Neural progenitor cell (in vitro differentiated cells): ENCODE data around the gene DCC.

ENCODE experiments used
- EZH2 ChIP-seq: fragments of 200-600 bp; sonication (generic); IDR thresholded peaks from 2 replicates; pipeline ENCODE4 v1.6.1; 2017; ENCODE audit warnings: antibody characterized with exemption, mild to moderate bottlenecking, moderate library complexity
- EZH2phosphoT487 ChIP-seq: fragments of 200-600 bp; sonication (generic); IDR thresholded peaks from 2 replicates; pipeline ENCODE4 v1.6.1; 2017; ENCODE audit warnings: antibody characterized with exemption
- TF ChIP-seq, protein P1 (sequence below): fragments of 200-600 bp; sonication (generic); IDR thresholded peaks from 2 replicates; pipeline ENCODE4 v1.5.1; 2017; ENCODE audit warnings: antibody characterized with exemption, mild to moderate bottlenecking

DNA sequence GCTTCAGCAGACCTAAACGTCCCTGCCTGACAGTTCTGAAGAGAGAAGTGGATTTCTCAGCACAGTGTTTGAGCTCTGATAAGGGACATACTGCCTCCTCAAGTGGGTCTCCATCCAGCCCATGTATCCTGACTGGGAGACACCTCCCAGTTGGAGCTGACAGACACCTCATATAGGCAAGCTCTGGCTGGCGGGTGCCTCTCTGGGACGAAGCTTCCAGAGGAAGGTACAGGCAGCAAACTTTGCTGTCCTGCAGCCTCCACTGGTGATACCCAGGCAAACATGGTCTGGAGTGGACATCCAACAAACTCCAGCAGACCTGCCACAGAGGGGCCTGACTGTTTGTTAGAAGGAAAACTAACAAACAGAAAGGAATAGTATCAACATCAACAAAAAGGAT is 1156.0 kb downstream of the DCC start:
- TF ChIP-seq, protein P1, sequence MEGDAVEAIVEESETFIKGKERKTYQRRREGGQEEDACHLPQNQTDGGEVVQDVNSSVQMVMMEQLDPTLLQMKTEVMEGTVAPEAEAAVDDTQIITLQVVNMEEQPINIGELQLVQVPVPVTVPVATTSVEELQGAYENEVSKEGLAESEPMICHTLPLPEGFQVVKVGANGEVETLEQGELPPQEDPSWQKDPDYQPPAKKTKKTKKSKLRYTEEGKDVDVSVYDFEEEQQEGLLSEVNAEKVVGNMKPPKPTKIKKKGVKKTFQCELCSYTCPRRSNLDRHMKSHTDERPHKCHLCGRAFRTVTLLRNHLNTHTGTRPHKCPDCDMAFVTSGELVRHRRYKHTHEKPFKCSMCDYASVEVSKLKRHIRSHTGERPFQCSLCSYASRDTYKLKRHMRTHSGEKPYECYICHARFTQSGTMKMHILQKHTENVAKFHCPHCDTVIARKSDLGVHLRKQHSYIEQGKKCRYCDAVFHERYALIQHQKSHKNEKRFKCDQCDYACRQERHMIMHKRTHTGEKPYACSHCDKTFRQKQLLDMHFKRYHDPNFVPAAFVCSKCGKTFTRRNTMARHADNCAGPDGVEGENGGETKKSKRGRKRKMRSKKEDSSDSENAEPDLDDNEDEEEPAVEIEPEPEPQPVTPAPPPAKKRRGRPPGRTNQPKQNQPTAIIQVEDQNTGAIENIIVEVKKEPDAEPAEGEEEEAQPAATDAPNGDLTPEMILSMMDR, result no peak
- TF ChIP-seq EZH2phosphoT487 (no peak), EZH2 (no peak)
